ENCODE measurements around the gene PARD3.

- no peak for TF ChIP-seq CTCF (IDR thresholded peaks at IDR 0.05; ENCODE audit: poor library complexity)
- TF ChIP-seq EZH2 (IDR thresholded peaks at IDR 0.05; ENCODE audit: borderline replicate concordance), result no peak
- TF ChIP-seq EZH2phosphoT487 (IDR thresholded peaks at IDR 0.05; ENCODE audit: low read depth, severe bottlenecking, unreplicated experiment), result no peak
Measured at GRCh38 chr10:34475274-34475646, 339.8 kb downstream of the PARD3 start.
